ENCODE data around the gene SLC30A4. TPM values are rescaled to one million over a fixed set of nuclear protein-coding genes. Genes with fewer than 3 reads are reported as not detected.

SLC30A4 gene
- total and polyA plus RNA-seq, 8 donors, result 0.76 to 12.9 (median 2.4) TPM

GRCh38 chr15:45550436-45550835 is 27.9 kb upstream of the SLC30A4 start:
- WGBS, 5 donors, result 75 to 93% (median 90%) methylated on average over 3 of the region's 3 CpGs
- H3K4me3 ChIP-seq, result no peak overlapping the region
- intact Hi-C loops (cut with DNase I; ENCODE audit: low total_unique reads), result no loop called here
- TF ChIP-seq POLR2AphosphoS5 (IDR thresholded peaks at IDR 0.05) (no peak), EP300 (IDR thresholded peaks at IDR 0.05) (no peak), POLR2A (IDR thresholded peaks at IDR 0.05) (no peak)
- TF ChIP-seq, protein P1, sequence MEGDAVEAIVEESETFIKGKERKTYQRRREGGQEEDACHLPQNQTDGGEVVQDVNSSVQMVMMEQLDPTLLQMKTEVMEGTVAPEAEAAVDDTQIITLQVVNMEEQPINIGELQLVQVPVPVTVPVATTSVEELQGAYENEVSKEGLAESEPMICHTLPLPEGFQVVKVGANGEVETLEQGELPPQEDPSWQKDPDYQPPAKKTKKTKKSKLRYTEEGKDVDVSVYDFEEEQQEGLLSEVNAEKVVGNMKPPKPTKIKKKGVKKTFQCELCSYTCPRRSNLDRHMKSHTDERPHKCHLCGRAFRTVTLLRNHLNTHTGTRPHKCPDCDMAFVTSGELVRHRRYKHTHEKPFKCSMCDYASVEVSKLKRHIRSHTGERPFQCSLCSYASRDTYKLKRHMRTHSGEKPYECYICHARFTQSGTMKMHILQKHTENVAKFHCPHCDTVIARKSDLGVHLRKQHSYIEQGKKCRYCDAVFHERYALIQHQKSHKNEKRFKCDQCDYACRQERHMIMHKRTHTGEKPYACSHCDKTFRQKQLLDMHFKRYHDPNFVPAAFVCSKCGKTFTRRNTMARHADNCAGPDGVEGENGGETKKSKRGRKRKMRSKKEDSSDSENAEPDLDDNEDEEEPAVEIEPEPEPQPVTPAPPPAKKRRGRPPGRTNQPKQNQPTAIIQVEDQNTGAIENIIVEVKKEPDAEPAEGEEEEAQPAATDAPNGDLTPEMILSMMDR (IDR thresholded peaks at IDR 0.05), result no peak
- H3K9me3 ChIP-seq, result no peaks in the 10 kb centered on the region
- H3K36me3 ChIP-seq, result no peaks in the 10 kb centered on the region
- no peak overlapping the region for H3K27ac ChIP-seq
- DNase-seq, result no peak
- no peaks in the 10 kb centered on the region for H3K4me1 ChIP-seq
- no peaks in the 10 kb centered on the region for H3K27me3 ChIP-seq

DNA sequence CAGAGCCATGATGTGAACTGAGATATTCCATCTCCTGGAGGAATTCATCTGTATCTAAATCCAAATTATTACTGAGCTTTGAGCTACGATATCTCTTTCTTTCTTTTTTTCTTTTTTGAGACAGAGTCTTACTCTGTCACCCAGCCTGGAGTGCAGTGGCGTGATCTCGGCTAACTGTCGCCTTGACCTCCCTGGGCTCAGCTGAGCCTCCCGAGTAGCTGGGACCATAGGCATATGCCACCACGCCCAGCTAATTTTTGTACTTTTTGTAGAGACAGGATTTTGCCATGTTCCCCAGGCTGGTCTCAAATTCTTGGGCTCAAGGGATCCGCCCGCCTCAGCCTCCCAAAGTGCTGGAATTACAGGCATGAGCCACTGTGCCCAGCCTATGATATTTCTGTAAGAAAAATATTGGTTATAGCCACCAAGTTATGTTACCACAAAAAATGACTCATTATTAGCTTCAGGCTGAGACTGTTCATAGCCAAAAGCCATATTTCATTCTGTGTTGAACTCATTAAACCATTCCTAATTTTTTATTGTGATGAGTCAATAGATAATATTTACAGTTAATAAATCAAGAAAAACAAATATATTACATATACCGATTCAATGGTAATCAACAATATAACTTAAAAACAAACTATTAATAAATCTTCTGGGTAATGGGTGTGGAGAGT is 27.1 kb upstream of the SLC30A4 start:
- intact Hi-C loops (cut with DNase I; ENCODE audit: low total_unique reads), result no loop called here
- no peaks in the 10 kb centered on the region for H3K27me3 ChIP-seq
- TF ChIP-seq POLR2A (IDR thresholded peaks at IDR 0.05) (no peak), POLR2AphosphoS5 (IDR thresholded peaks at IDR 0.05) (no peak), EP300 (IDR thresholded peaks at IDR 0.05) (no peak)
- TF ChIP-seq, protein P1 (IDR thresholded peaks at IDR 0.05), result no peak
- no peak overlapping the region for H3K27ac ChIP-seq
- H3K4me1 ChIP-seq, result no peaks in the 10 kb centered on the region
- 92 to 95% (median 93%) methylated on average over 9 of the region's 9 CpGs for WGBS, 5 donors
- H3K4me3 ChIP-seq, result no peak overlapping the region
- H3K36me3 ChIP-seq, result no peaks in the 10 kb centered on the region
- DNase-seq, result no peak
- H3K9me3 ChIP-seq, result no peaks in the 10 kb centered on the region

GRCh38 chr15:45548753-45549520 is 26.4 kb upstream of the SLC30A4 start:
- DNase-seq, result no peak
- WGBS, 5 donors, result 78 to 86% (median 84%) methylated on average over 17 of the region's 17 CpGs
- intact Hi-C loops (cut with DNase I; ENCODE audit: low total_unique reads), result no loop called here
- H3K27ac ChIP-seq, result no peak overlapping the region
- no peaks in the 10 kb centered on the region for H3K27me3 ChIP-seq
- H3K4me3 ChIP-seq, result no peak overlapping the region
- no peak for TF ChIP-seq POLR2AphosphoS5 (IDR thresholded peaks at IDR 0.05)
- no peak for TF ChIP-seq POLR2A (IDR thresholded peaks at IDR 0.05)
- TF ChIP-seq, protein P1 (IDR thresholded peaks at IDR 0.05), result no peak
- TF ChIP-seq EP300 (IDR thresholded peaks at IDR 0.05), result no peak
- H3K36me3 ChIP-seq, result no peaks in the 10 kb centered on the region
- H3K9me3 ChIP-seq, result no peaks in the 10 kb centered on the region
- no peaks in the 10 kb centered on the region for H3K4me1 ChIP-seq

DNA sequence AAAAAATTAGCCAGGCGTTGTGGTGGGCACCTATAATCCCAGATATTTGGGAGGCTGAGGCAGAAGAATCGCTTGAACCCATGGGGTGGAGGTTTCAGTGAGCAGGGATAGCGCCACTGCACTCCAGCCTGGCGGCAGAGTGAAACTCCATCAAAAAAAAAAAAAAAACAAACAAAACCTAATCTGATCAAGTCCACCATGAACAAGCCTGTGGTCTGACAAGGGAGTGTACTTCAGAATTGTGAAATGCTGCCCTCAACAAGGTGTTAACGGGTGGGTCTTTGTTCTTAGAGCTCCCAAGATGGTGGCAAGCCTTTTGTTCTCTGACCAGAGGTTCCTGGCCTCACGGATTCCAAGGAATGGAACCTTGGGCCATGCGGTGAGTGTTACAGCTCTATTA is 24.2 kb upstream of the SLC30A4 start:
- H3K9me3 ChIP-seq, result no peaks in the 10 kb centered on the region
- 63 to 79% (median 74%) methylated on average over 7 of the region's 7 CpGs for WGBS, 5 donors
- H3K27ac ChIP-seq, result no peak overlapping the region
- H3K27me3 ChIP-seq, result no peaks in the 10 kb centered on the region
- H3K4me3 ChIP-seq, result no peak overlapping the region
- intact Hi-C loops (cut with DNase I; ENCODE audit: low total_unique reads), result no loop called here
- TF ChIP-seq POLR2AphosphoS5 (IDR thresholded peaks at IDR 0.05) (no peak), EP300 (IDR thresholded peaks at IDR 0.05) (no peak), POLR2A (IDR thresholded peaks at IDR 0.05) (no peak)
- TF ChIP-seq, protein P1 (IDR thresholded peaks at IDR 0.05), result no peak
- no peaks in the 10 kb centered on the region for H3K4me1 ChIP-seq
- H3K36me3 ChIP-seq, result no peaks in the 10 kb centered on the region
- peak in 1 of 2 donors; percentile 17 for DNase-seq
